Gastroesophageal sphincter (tissue), 3 donors: ENCODE measurements around the gene PRLR.
"Not testable (repeated sequence)": the region's sequence is repeated elsewhere in the genome, so short reads cannot be mapped to it uniquely, and the experiment has no call there.

ENCODE experiments used
- POLR2A ChIP-seq, 2 donors: fragments of 450-650 bp; IDR thresholded peaks; one replicate each; pipeline ENCODE4 v1.6.1; 2017; ENCODE audit warnings: antibody characterized with exemption in 2 of 2, mild to moderate bottlenecking in 2 of 2, moderate library complexity in 1 of 2
- POLR2AphosphoS5 ChIP-seq: sonication (generic); formaldehyde crosslinking; IDR thresholded peaks from one replicate; pipeline ENCODE4 v1.6.1; 2017; ENCODE audit warnings: antibody characterized with exemption
- TF ChIP-seq, protein P1 (sequence below), 4 experiments: fragments of 200-600 bp in 2 of 4; fragments of 450-650 bp in 2 of 4; sonication (generic) in 1 of 4; IDR thresholded peaks; one replicate each; pipeline ENCODE4 v1.5.1; 2017 to 2019; ENCODE audit warnings: antibody characterized with exemption in 4 of 4, mild to moderate bottlenecking in 2 of 4, moderate library complexity in 2 of 4

DNA sequence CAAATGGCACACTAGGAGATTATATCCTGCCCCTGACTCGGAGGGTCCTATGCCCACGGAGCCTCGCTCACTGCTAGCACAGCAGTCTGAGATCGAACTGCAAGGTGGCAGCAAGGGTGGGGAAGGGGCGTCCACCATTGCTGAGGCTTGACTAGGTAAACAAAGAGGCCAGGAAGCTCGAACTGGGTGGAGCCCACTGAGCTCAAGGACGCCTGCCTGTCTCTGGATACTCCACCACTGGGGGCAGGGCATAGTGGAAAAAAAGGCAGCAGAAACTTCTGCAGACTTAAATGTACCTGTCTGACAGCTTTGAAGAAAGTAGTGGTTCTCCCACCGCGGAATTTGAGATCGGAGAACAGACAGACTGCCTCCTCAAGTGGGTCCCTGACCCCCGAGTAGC is 125.7 kb downstream of the PRLR start:
- TF ChIP-seq, protein P1, sequence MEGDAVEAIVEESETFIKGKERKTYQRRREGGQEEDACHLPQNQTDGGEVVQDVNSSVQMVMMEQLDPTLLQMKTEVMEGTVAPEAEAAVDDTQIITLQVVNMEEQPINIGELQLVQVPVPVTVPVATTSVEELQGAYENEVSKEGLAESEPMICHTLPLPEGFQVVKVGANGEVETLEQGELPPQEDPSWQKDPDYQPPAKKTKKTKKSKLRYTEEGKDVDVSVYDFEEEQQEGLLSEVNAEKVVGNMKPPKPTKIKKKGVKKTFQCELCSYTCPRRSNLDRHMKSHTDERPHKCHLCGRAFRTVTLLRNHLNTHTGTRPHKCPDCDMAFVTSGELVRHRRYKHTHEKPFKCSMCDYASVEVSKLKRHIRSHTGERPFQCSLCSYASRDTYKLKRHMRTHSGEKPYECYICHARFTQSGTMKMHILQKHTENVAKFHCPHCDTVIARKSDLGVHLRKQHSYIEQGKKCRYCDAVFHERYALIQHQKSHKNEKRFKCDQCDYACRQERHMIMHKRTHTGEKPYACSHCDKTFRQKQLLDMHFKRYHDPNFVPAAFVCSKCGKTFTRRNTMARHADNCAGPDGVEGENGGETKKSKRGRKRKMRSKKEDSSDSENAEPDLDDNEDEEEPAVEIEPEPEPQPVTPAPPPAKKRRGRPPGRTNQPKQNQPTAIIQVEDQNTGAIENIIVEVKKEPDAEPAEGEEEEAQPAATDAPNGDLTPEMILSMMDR (IDR thresholded peaks at IDR 0.05), result not testable (repeated sequence)
- not testable (repeated sequence) for TF ChIP-seq POLR2AphosphoS5; POLR2A (IDR thresholded peaks at IDR 0.05)
